SK-N-MC (cell line): ENCODE results near the gene UPF1.

Experiments
- EZH2 ChIP-seq: fragments of 200-600 bp; sonication (generic); IDR thresholded peaks from one replicate; pipeline ENCODE4 v1.6.1; 2017; ENCODE audit warnings: antibody characterized with exemption
- POLR2AphosphoS5 ChIP-seq: IDR thresholded peaks from 2 replicates; pipeline ENCODE4 v1.6.1; 2012; ENCODE audit warnings: mild to moderate bottlenecking, low read depth, low read length, borderline replicate concordance

DNA sequence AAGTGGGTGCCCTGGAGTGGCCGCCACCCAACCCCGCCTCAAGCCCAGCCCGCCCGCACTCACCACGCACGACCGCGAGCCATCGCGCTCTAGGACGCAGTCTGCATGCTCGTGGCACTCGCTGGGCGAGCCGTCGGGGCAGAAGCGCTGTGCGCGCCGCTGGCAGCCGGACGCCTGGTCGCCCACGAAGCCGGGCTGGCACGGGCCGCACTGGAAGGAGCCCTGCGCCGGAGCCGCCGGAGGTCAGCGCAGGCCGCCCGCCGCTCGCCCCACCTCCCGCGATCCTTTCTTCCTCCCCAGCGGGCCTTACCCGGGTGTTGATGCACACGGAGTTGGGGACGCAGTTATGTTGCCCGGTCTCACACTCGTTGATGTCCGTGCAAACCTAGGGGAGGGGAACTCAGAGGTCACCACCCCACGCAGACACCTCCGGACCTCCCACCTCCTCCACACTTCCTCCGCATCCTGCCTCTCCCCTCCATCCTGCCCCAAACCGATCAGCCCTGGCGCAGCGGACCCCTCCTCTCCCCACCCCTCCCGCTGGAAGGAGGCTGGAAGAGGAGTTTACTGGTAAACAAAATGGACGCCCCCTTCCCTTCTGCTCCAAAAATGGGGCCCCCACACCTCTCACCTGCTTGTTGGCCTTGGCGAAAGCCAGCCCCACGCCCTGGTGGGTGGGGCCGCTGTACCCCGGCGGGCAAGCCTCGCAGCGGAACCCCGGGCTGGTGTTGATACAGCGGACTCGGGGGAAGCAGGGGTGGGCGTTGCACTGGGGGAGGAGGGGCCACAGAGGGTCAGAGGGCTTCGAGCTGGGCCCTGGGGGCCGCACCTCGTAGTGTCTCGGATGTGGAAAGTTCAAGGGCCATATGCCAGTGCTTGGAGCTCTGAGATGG, 43.0 kb upstream of the UPF1 start:
- no peak for TF ChIP-seq EZH2
- no peak for TF ChIP-seq POLR2AphosphoS5
